HepG2 (cell line): ENCODE measurements around the gene PIGO. TPM values are rescaled to one million over a fixed set of nuclear protein-coding genes. Genes with fewer than 3 reads are reported as not detected.
A peak's percentile ranks its signal among the peaks of the same experiment; 100 is the strongest.

Experiments
- ETV5 ChIP-seq: IDR thresholded peaks from 2 replicates; pipeline ENCODE4 v1.6.1; 2018; ENCODE audit warnings: missing biosample characterization, missing genetic modification reagents, inconsistent platforms, borderline replicate concordance
- GABPA ChIP-seq, 2 experiments: IDR thresholded peaks; 2 replicates each; pipeline ENCODE4 v1.6.1; 2011 to 2016; ENCODE audit warnings: low read depth in 2 of 2, low read length in 1 of 2, missing biosample characterization in 1 of 2, missing genetic modification characterization in 1 of 2
- MXI1 ChIP-seq: IDR thresholded peaks from 3 replicates; pipeline ENCODE4 v1.6.1; 2012; ENCODE audit warnings: low read depth, low read length, inconsistent platforms, borderline replicate concordance
- POLR2A ChIP-seq, 2 experiments: IDR thresholded peaks; 2 replicates each; pipeline ENCODE4 v1.6.1; 2011; ENCODE audit warnings: low read depth in 2 of 2, low read length in 2 of 2, mild to moderate bottlenecking in 1 of 2, moderate library complexity in 1 of 2; ENCODE audit not compliant: insufficient read depth in 1 of 2
- REST ChIP-seq, 2 experiments: IDR thresholded peaks; 2 replicates each; pipeline ENCODE4 v1.6.1; 2011 to 2012; ENCODE audit warnings: low read length in 2 of 2, borderline replicate concordance in 1 of 2, low read depth in 1 of 2, mild to moderate bottlenecking in 1 of 2, moderate library complexity in 1 of 2
- SP4 ChIP-seq: sonication (generic); formaldehyde crosslinking; IDR thresholded peaks from 2 replicates; pipeline ENCODE4 v1.8.1; 2023; ENCODE audit warnings: mild to moderate bottlenecking, missing genetic modification reagents
- TARDBP ChIP-seq: sonication (generic); formaldehyde crosslinking; IDR thresholded peaks from 2 replicates; pipeline ENCODE4 v1.8.0; 2022; ENCODE audit warnings: mild to moderate bottlenecking, missing genetic modification reagents
- ZNF251 ChIP-seq: sonication (generic); formaldehyde crosslinking; IDR thresholded peaks from 2 replicates; pipeline ENCODE4 v1.9.0; 2021; ENCODE audit warnings: mild to moderate bottlenecking, missing genetic modification reagents
- ZNF407 ChIP-seq: sonication (generic); formaldehyde crosslinking; IDR thresholded peaks from one replicate; pipeline ENCODE4 v1.5.1; 2020; ENCODE audit warnings: mild to moderate bottlenecking, missing genetic modification reagents; ENCODE audit errors: not compliant biosample characterization
- ZNF747 ChIP-seq: sonication (generic); formaldehyde crosslinking; IDR thresholded peaks from 2 replicates; pipeline ENCODE4 v1.8.1; 2023; ENCODE audit warnings: missing genetic modification reagents, mild to moderate bottlenecking, borderline replicate concordance
- polyA plus RNA-seq, 8 experiments: library from polyadenylated mRNA; depleted of rRNA in 3 of 8; stranded (reverse) in 7 of 8; unstranded in 1 of 8; fragments of >200 nt; fragmentation: Illumina TruSeq in 4 of 8; extraction: Trizol in 4 of 8; gene quantifications; 2 replicates each; pipeline versions ENCODE4 v1.2.1 to v1.2.3, GENCODE V29; 2011 to 2016; ENCODE audit warnings: low read depth in 4 of 8, missing spikeins in 1 of 8, mixed read lengths in 1 of 8; ENCODE audit not compliant: insufficient read depth in 1 of 8
- total RNA-seq, 5 experiments: library from RNA; depleted of rRNA; stranded (reverse); fragments of >200 nt; fragmentation: Illumina TruSeq; extraction: Trizol; gene quantifications; 2 replicates each; pipeline ENCODE4 v1.2.3, GENCODE V29; 2016; ENCODE audit warnings: low read depth in 1 of 5
- TF ChIP-seq, protein P1 (sequence below): sonication (generic); formaldehyde crosslinking; IDR thresholded peaks from 2 replicates; pipeline ENCODE4 v1.4.0; 2020; ENCODE audit warnings: missing genetic modification reagents
- TF ChIP-seq, protein P2 (sequence below): fragments of 450-650 bp; IDR thresholded peaks from 2 replicates; pipeline ENCODE4 v1.6.1; 2017

Gene PIGO
- total and polyA plus RNA-seq, 2 of the 13 experiments (the other 11 are each of a cell fraction or from before 2014, with no cell fraction given): 20.5 to 26.2 TPM

DNA sequence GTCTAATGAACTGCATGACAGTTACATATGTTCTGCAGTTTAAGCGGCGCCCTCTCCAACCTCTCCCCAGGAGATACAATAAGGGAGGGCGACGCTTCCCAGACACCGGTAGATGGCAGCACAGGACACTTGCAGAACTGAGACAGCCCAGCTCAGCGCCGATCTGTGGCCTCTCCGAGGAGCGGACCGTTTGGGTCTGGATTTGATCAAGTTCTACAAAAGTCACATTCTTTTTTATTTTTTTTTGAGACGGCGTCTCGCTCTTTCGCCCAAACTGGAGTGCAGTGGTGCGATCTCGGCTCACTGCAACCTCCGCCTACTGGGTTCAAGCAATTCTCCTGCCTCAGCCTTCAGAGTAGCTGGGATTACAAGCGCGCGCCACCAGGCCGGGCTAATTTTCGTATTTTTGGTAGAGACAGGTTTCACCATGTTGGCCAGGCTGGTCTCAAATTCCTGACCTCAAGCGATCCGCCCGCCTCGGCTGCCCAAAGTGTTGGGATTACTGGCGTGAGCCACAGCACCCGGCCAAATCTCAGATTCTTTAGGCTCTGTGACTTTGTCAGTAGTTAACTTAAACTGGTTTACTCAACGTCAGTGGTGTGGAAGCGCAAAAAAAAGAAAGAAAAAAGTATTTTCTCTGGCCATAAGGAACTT lies 20.6 kb upstream of the PIGO start (continued):
- TF ChIP-seq ZNF251 (CRISPR knock-in tag): no peak
- TF ChIP-seq ZNF747: no peak
- no peak for TF ChIP-seq POLR2A (IDR thresholded peaks at IDR 0.05; ENCODE audit: insufficient read depth in 1 of 2, low read depth in 2 of 2, low read length in 2 of 2)
- no peak for TF ChIP-seq SP4 (CRISPR knock-in tag)
- TF ChIP-seq, protein P1, sequence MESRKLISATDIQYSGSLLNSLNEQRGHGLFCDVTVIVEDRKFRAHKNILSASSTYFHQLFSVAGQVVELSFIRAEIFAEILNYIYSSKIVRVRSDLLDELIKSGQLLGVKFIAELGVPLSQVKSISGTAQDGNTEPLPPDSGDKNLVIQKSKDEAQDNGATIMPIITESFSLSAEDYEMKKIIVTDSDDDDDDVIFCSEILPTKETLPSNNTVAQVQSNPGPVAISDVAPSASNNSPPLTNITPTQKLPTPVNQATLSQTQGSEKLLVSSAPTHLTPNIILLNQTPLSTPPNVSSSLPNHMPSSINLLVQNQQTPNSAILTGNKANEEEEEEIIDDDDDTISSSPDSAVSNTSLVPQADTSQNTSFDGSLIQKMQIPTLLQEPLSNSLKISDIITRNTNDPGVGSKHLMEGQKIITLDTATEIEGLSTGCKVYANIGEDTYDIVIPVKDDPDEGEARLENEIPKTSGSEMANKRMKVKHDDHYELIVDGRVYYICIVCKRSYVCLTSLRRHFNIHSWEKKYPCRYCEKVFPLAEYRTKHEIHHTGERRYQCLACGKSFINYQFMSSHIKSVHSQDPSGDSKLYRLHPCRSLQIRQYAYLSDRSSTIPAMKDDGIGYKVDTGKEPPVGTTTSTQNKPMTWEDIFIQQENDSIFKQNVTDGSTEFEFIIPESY (CRISPR knock-in tag): 0 out of 2 replicates have a peak, but pooled peaks have one; percentile 15
- no peak for TF ChIP-seq MXI1
- TF ChIP-seq, protein P2, sequence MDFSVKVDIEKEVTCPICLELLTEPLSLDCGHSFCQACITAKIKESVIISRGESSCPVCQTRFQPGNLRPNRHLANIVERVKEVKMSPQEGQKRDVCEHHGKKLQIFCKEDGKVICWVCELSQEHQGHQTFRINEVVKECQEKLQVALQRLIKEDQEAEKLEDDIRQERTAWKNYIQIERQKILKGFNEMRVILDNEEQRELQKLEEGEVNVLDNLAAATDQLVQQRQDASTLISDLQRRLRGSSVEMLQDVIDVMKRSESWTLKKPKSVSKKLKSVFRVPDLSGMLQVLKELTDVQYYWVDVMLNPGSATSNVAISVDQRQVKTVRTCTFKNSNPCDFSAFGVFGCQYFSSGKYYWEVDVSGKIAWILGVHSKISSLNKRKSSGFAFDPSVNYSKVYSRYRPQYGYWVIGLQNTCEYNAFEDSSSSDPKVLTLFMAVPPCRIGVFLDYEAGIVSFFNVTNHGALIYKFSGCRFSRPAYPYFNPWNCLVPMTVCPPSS: no peak
- TF ChIP-seq GABPA (IDR thresholded peaks at IDR 0.05; ENCODE audit: low read depth, low read length): no peak
- TF ChIP-seq GABPA (CRISPR knock-in tag; IDR thresholded peaks at IDR 0.05; ENCODE audit: low read depth): no peak; the same call in 1 of the 2 replicates
- TF ChIP-seq TARDBP (CRISPR knock-in tag): 0 out of 2 replicates have a peak, but pooled peaks have one; percentile 25
- TF ChIP-seq ETV5 (CRISPR knock-in tag): 0 out of 2 replicates have a peak, but pooled peaks have one; percentile 14
- TF ChIP-seq ZNF407 (CRISPR knock-in tag): no peak
- no peak for TF ChIP-seq REST (IDR thresholded peaks at IDR 0.05; ENCODE audit: borderline replicate concordance in 1 of 2, low read depth in 1 of 2, low read length in 2 of 2)
